HepG2 (cell line): Measurements from ENCODE around the gene TMEM236. TPM values are rescaled to one million over a fixed set of nuclear protein-coding genes. Genes with fewer than 3 reads are reported as not detected.

ENCODE experiments used
- ATAC-seq: fragments of 200-7000 bp; cut with Tn5 transposase; 3 replicates; pipeline ENCODE4 v1.9.1; 2020; ENCODE audit warnings: mild to moderate bottlenecking, moderate library complexity
- BruUV-seq: library from RNA; stranded (reverse); fragments of 400-500 nt; replicated peaks from 2 replicates; lab custom pipeline; 2021; lab: Mats Ljungman, UMichigan
- CTCF ChIA-PET: fragments of 300-600 bp; formaldehyde crosslinking; extraction: SDS; loops from one replicate; lab custom pipeline; 2021; ENCODE audit warnings: low total read pairs, inconsistent platforms, low intra/inter-chr PET ratio; lab: Yijun Ruan, JAX
- POLR2A ChIA-PET: fragments of 350-600 bp; sonication (Branson Sonifier 250); formaldehyde crosslinking; loops from one replicate; lab custom pipeline; 2020; ENCODE audit warnings: antibody characterized with exemption, inconsistent platforms; lab: Yijun Ruan, JAX
- DNase-seq: peaks from one replicate; pipeline ENCODE4 v3.0.0-alpha.2; 2015; ENCODE audit warnings: low spot score
- FAIRE-seq: peaks from 3 replicates; lab custom pipeline; 2011; peaks lifted over from hg19 to GRCh38; lab: Jason Lieb, UNC
- H2AFZ ChIP-seq: one replicate; pipeline ENCODE4 v1.6.1; 2011; ENCODE audit warnings: low read length, inconsistent platforms
- H3K27ac ChIP-seq: fragments of 300-600 bp; 3 replicates; pipeline ENCODE4 v1.8.0; 2011; ENCODE audit warnings: mixed run types, mild to moderate bottlenecking, mixed read lengths, low read length, inconsistent platforms; ENCODE audit not compliant: insufficient read depth; ENCODE audit errors: extremely low read length
- H3K27me3 ChIP-seq, 2 experiments: fragments of 200-600 bp in 1 of 2; 2 replicates in 1 of 2; 3 replicates in 1 of 2; pipeline versions ENCODE4 v1.6.0 to v1.8.0; 2011; ENCODE audit warnings: low read length in 2 of 2, mild to moderate bottlenecking in 2 of 2, moderate library complexity in 2 of 2, inconsistent platforms in 1 of 2; ENCODE audit not compliant: insufficient read depth in 2 of 2, control insufficient read depth in 1 of 2
- H3K36me3 ChIP-seq, 2 experiments: fragments of 200-600 bp in 1 of 2; replicated peaks in 1 of 2; 2 replicates in 1 of 2; 3 replicates in 1 of 2; pipeline versions ENCODE4 v1.5.1 to v1.8.0; 2011; ENCODE audit warnings: low read length in 2 of 2, inconsistent platforms in 1 of 2; ENCODE audit not compliant: insufficient read depth in 2 of 2, control insufficient read depth in 1 of 2
- H3K4me1 ChIP-seq: 2 replicates; pipeline ENCODE4 v1.5.1; 2012; ENCODE audit warnings: low read length, inconsistent platforms; ENCODE audit not compliant: insufficient read depth
- H3K4me2 ChIP-seq: 2 replicates; pipeline ENCODE4 v1.6.0; 2011; ENCODE audit warnings: low read depth, low read length, inconsistent platforms
- H3K4me3 ChIP-seq, 3 experiments: fragments of 200-600 bp in 1 of 3; sonication (generic), shearing (Covaris generic) in 1 of 3; replicated peaks in 1 of 3; 2 replicates each; pipeline ENCODE4 v1.5.1; 2011 to 2016; ENCODE audit warnings: low read length in 3 of 3, inconsistent platforms in 2 of 3, low read depth in 2 of 3, mild to moderate bottlenecking in 2 of 3, control low read depth in 1 of 3, mixed read lengths in 1 of 3; ENCODE audit not compliant: insufficient read depth in 1 of 3
- H3K79me2 ChIP-seq: one replicate; pipeline ENCODE4 v1.6.1; 2011; ENCODE audit warnings: low read length, inconsistent platforms; ENCODE audit not compliant: insufficient read depth
- H3K9ac ChIP-seq: 2 replicates; pipeline ENCODE4 v1.6.0; 2011; ENCODE audit warnings: mild to moderate bottlenecking, low read depth, low read length, inconsistent platforms; ENCODE audit not compliant: insufficient read depth
- H3K9me3 ChIP-seq: 2 replicates; pipeline ENCODE4 v1.5.1; 2012; ENCODE audit warnings: mild to moderate bottlenecking, low read length
- H4K20me1 ChIP-seq: 2 replicates; pipeline ENCODE4 v1.6.0; 2011; ENCODE audit warnings: inconsistent platforms, mild to moderate bottlenecking, low read length, moderate library complexity; ENCODE audit not compliant: insufficient read depth
- ASH2L ChIP-seq: fragments of 300-600, 200-600 bp; sonication (generic); IDR thresholded peaks from 2 replicates; pipeline ENCODE4 v1.7.0; 2017; ENCODE audit warnings: low read depth, mild to moderate bottlenecking, moderate library complexity, mixed read lengths, low read length; ENCODE audit not compliant: insufficient read length
- ATF7-NPFF ChIP-seq: sonication (generic); formaldehyde crosslinking; IDR thresholded peaks from 2 replicates; pipeline ENCODE4 v1.8.1; 2023; ENCODE audit warnings: mild to moderate bottlenecking, low read depth, missing genetic modification reagents, moderate library complexity
- DNMT1 ChIP-seq: sonication (generic); formaldehyde crosslinking; IDR thresholded peaks from 2 replicates; pipeline ENCODE4 v1.5.1; 2020; ENCODE audit warnings: mild to moderate bottlenecking, missing genetic modification reagents
- GFI1 ChIP-seq: sonication (generic); formaldehyde crosslinking; IDR thresholded peaks from 2 replicates; pipeline ENCODE4 v1.5.0; 2020; ENCODE audit warnings: missing genetic modification reagents, mild to moderate bottlenecking, borderline replicate concordance
- MEF2D ChIP-seq: sonication (generic); formaldehyde crosslinking; IDR thresholded peaks from 2 replicates; pipeline ENCODE4 v1.5.1; 2020; ENCODE audit warnings: mild to moderate bottlenecking, missing genetic modification reagents
- NR2C2 ChIP-seq: sonication (generic); formaldehyde crosslinking; IDR thresholded peaks from 2 replicates; pipeline ENCODE4 v1.4.0; 2020; ENCODE audit warnings: missing genetic modification reagents, mild to moderate bottlenecking, moderate library complexity, borderline replicate concordance
- PAX8 ChIP-seq: sonication (generic); formaldehyde crosslinking; IDR thresholded peaks from 2 replicates; pipeline ENCODE4 v1.8.0; 2022; ENCODE audit warnings: mild to moderate bottlenecking, missing genetic modification reagents, borderline replicate concordance
- SP140L ChIP-seq: sonication (generic); formaldehyde crosslinking; IDR thresholded peaks from 2 replicates; pipeline ENCODE4 v1.4.0; 2020; ENCODE audit warnings: missing genetic modification reagents, borderline replicate concordance
- ZNF34 ChIP-seq: sonication (generic); formaldehyde crosslinking; IDR thresholded peaks from 2 replicates; pipeline ENCODE4 v1.4.0; 2020; ENCODE audit warnings: mild to moderate bottlenecking, missing genetic modification reagents, borderline replicate concordance
- ZNF607 ChIP-seq: sonication (generic); formaldehyde crosslinking; IDR thresholded peaks from 2 replicates; pipeline ENCODE4 v1.5.1; 2020; ENCODE audit warnings: missing genetic modification reagents, mild to moderate bottlenecking, borderline replicate concordance
- ZNF782 ChIP-seq: sonication (generic); formaldehyde crosslinking; IDR thresholded peaks from 2 replicates; pipeline ENCODE4 v1.4.0; 2020; ENCODE audit warnings: missing genetic modification reagents, mild to moderate bottlenecking, borderline replicate concordance
- ZSCAN25 ChIP-seq: sonication (generic); formaldehyde crosslinking; IDR thresholded peaks from 2 replicates; pipeline ENCODE4 v1.8.0; 2022; ENCODE audit warnings: mild to moderate bottlenecking, missing genetic modification reagents
- WGBS: methylation state at CpG from one replicate; pipeline ENCODE4 v1.1.6; 2017; ENCODE audit warnings: low lambda C conversion rate; 5-methylcytosine and 5-hydroxymethylcytosine counted together
- in situ Hi-C: cut with HindIII; loops from 2 replicates; pipeline ENCODE4 v1.10.0; 2017; ENCODE audit warnings: low pct_unique_long_range_greater_than_20kb; ENCODE audit not compliant: extremely low pct_ligation_motif_present
- intact Hi-C: fragments of 100-400 bp; cut with micrococcal nuclease; formaldehyde crosslinking; loops from one replicate; pipeline ENCODE4 v1.10.0; 2022; ENCODE audit not compliant: unreplicated experiment
- polyA plus RNA-seq, 8 experiments: library from polyadenylated mRNA; depleted of rRNA in 3 of 8; stranded (reverse) in 7 of 8; unstranded in 1 of 8; fragments of >200 nt; fragmentation: Illumina TruSeq in 4 of 8; extraction: Trizol in 4 of 8; gene quantifications; 2 replicates each; pipeline versions ENCODE4 v1.2.1 to v1.2.3, GENCODE V29; 2011 to 2016; ENCODE audit warnings: low read depth in 4 of 8, missing spikeins in 1 of 8, mixed read lengths in 1 of 8; ENCODE audit not compliant: insufficient read depth in 1 of 8
- total RNA-seq, 5 experiments: library from RNA; depleted of rRNA; stranded (reverse); fragments of >200 nt; fragmentation: Illumina TruSeq; extraction: Trizol; gene quantifications; 2 replicates each; pipeline ENCODE4 v1.2.3, GENCODE V29; 2016; ENCODE audit warnings: low read depth in 1 of 5
- TF ChIP-seq, protein P1 (sequence below): sonication (generic); formaldehyde crosslinking; IDR thresholded peaks from 2 replicates; pipeline ENCODE4 v1.4.0; 2020; ENCODE audit warnings: missing genetic modification reagents
- TF ChIP-seq, protein P2 (sequence below): sonication (generic); formaldehyde crosslinking; IDR thresholded peaks from 2 replicates; pipeline ENCODE4 v1.4.0; 2020; ENCODE audit warnings: missing genetic modification reagents
- TF ChIP-seq, protein P3 (sequence below): sonication (generic); formaldehyde crosslinking; IDR thresholded peaks from 2 replicates; pipeline ENCODE4 v1.9.0; 2021; ENCODE audit warnings: missing genetic modification reagents, mild to moderate bottlenecking, borderline replicate concordance
- TF ChIP-seq, protein P4 (sequence below): sonication (generic); formaldehyde crosslinking; IDR thresholded peaks from 2 replicates; pipeline ENCODE4; 2020; ENCODE audit warnings: missing genetic modification reagents, mild to moderate bottlenecking, borderline replicate concordance

TMEM236 gene
- total and polyA plus RNA-seq, 2 of the 13 experiments (the other 11 are each of a cell fraction or from before 2014, with no cell fraction given): 0.04 to 0.08 TPM

DNA sequence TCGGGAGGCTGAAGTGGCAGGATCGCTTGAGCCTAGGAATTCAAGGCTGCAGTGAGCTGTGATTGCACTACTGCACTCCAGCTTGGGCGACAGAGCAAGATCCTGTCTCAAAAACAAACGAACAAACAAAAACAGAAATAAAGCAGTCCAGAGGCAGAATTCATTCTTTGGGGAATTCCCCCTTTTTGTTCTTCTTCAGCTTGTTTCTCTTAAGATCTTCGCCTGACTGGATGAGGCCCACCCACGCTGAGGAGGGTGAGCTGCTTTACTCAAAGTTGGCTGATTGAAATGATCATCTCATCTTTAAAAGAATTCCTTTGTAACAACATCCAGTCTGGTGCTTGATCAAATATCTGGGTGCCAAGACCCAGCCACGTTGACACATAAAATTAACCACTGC lies 67.8 kb downstream of the TMEM236 start:
- Histone ChIP-seq H3K4me2 (no peak overlapping the region), H3K27me3 (peaks cover 1 to 13% of the 10 kb centered on the region in 2 experiments; a peak in 4 of 5 replicates), H3K4me3 (no peak overlapping the region), H3K4me1 (no peaks in the 10 kb centered on the region), H3K36me3 (no peaks in the 10 kb centered on the region), H3K27ac (no peak overlapping the region), H3K79me2 (no peaks in the 10 kb centered on the region), H3K9me3 (no peaks in the 10 kb centered on the region), H3K9ac (no peak overlapping the region), H4K20me1 (no peaks in the 10 kb centered on the region), H2AFZ (no peak overlapping the region)
- POLR2A ChIA-PET: no interaction called here
- no peak for FAIRE-seq
- intact Hi-C loops (no loop called here), in situ Hi-C loops (no loop called here)
- 2% methylated on average over 7 of the region's 7 CpGs for WGBS
- CTCF ChIA-PET: no interaction called here
- no TSS peak for BruUV-seq
- ATAC-seq: no peak
- no peak for DNase-seq
- TF ChIP-seq GFI1 (CRISPR knock-in tag) (no peak), PAX8 (no peak), ZNF782 (CRISPR knock-in tag) (no peak), ASH2L (no peak), ZNF34 (CRISPR knock-in tag) (no peak), ZNF607 (CRISPR knock-in tag) (no peak), DNMT1 (CRISPR knock-in tag) (no peak), MEF2D (no peak), ATF7-NPFF (CRISPR knock-in tag) (no peak), SP140L (CRISPR knock-in tag) (no peak), ZSCAN25 (no peak), NR2C2 (CRISPR knock-in tag) (no peak)
- TF ChIP-seq, protein P1, sequence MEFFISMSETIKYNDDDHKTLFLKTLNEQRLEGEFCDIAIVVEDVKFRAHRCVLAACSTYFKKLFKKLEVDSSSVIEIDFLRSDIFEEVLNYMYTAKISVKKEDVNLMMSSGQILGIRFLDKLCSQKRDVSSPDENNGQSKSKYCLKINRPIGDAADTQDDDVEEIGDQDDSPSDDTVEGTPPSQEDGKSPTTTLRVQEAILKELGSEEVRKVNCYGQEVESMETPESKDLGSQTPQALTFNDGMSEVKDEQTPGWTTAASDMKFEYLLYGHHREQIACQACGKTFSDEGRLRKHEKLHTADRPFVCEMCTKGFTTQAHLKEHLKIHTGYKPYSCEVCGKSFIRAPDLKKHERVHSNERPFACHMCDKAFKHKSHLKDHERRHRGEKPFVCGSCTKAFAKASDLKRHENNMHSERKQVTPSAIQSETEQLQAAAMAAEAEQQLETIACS (CRISPR knock-in tag): no peak
- TF ChIP-seq, protein P2, sequence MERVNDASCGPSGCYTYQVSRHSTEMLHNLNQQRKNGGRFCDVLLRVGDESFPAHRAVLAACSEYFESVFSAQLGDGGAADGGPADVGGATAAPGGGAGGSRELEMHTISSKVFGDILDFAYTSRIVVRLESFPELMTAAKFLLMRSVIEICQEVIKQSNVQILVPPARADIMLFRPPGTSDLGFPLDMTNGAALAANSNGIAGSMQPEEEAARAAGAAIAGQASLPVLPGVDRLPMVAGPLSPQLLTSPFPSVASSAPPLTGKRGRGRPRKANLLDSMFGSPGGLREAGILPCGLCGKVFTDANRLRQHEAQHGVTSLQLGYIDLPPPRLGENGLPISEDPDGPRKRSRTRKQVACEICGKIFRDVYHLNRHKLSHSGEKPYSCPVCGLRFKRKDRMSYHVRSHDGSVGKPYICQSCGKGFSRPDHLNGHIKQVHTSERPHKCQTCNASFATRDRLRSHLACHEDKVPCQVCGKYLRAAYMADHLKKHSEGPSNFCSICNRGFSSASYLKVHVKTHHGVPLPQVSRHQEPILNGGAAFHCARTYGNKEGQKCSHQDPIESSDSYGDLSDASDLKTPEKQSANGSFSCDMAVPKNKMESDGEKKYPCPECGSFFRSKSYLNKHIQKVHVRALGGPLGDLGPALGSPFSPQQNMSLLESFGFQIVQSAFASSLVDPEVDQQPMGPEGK: no peak
- TF ChIP-seq, protein P3, sequence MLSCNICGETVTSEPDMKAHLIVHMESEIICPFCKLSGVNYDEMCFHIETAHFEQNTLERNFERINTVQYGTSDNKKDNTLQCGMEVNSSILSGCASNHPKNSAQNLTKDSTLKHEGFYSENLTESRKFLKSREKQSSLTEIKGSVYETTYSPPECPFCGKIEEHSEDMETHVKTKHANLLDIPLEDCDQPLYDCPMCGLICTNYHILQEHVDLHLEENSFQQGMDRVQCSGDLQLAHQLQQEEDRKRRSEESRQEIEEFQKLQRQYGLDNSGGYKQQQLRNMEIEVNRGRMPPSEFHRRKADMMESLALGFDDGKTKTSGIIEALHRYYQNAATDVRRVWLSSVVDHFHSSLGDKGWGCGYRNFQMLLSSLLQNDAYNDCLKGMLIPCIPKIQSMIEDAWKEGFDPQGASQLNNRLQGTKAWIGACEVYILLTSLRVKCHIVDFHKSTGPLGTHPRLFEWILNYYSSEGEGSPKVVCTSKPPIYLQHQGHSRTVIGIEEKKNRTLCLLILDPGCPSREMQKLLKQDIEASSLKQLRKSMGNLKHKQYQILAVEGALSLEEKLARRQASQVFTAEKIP (CRISPR knock-in tag): no peak
- TF ChIP-seq, protein P4, sequence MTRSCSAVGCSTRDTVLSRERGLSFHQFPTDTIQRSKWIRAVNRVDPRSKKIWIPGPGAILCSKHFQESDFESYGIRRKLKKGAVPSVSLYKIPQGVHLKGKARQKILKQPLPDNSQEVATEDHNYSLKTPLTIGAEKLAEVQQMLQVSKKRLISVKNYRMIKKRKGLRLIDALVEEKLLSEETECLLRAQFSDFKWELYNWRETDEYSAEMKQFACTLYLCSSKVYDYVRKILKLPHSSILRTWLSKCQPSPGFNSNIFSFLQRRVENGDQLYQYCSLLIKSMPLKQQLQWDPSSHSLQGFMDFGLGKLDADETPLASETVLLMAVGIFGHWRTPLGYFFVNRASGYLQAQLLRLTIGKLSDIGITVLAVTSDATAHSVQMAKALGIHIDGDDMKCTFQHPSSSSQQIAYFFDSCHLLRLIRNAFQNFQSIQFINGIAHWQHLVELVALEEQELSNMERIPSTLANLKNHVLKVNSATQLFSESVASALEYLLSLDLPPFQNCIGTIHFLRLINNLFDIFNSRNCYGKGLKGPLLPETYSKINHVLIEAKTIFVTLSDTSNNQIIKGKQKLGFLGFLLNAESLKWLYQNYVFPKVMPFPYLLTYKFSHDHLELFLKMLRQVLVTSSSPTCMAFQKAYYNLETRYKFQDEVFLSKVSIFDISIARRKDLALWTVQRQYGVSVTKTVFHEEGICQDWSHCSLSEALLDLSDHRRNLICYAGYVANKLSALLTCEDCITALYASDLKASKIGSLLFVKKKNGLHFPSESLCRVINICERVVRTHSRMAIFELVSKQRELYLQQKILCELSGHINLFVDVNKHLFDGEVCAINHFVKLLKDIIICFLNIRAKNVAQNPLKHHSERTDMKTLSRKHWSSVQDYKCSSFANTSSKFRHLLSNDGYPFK (CRISPR knock-in tag): no peak
